Activated CD4-positive, alpha-beta T cell treated with anti-CD3 and anti-CD28 coated beads, Interleukin-2, amount 50 U/mL, for 4 hours (primary cell): ENCODE results near the gene ATR.
"Not testable (repeated sequence)": the region's sequence is repeated elsewhere in the genome, so short reads cannot be mapped to it uniquely, and the experiment has no call there.

ENCODE experiments used
- DNase-seq, 2 experiments: peaks; one replicate each; pipeline ENCODE4 v3.0.0-alpha.2; 2020

ATR gene

DNA sequence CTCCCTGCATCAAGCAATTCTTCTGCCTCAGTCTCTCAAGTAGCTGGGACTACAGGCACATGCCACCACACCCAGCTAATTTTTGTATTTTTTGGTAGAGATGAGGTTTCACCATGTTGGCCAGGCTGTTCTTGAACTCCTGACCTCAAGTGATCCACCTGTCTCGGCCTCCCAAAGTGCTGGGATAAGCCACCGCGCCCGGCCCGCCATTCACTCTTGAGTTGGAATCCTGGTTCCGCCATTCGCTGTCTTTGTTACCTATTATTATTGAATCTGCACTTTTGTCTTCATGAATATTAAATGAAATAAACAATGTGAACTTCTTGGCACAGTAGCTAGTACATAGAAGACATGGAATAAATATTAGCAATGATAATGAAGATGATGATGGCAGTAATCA lies 13.7 kb upstream of the ATR start:
- DNase-seq = not testable (repeated sequence)

DNA sequence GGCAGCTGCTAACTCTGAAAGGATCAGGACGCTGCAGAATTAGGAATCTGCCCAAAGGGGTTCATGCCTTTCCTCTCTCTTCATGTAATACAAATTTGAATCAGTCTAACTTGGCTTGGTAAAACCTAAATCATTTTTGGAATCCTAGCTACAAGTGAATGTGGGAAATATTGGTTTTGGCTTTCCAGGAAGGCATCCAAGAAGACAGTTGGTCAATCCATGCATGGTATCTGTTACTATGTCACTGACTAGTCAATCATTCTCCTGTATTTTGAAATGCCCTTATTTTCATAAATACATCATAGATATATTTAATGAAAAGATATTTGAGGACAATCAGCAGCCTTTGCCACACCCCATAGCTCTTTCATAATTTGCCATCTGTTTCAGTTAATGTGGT lies 10.2 kb upstream of the ATR start:
- no peak for DNase-seq

DNA sequence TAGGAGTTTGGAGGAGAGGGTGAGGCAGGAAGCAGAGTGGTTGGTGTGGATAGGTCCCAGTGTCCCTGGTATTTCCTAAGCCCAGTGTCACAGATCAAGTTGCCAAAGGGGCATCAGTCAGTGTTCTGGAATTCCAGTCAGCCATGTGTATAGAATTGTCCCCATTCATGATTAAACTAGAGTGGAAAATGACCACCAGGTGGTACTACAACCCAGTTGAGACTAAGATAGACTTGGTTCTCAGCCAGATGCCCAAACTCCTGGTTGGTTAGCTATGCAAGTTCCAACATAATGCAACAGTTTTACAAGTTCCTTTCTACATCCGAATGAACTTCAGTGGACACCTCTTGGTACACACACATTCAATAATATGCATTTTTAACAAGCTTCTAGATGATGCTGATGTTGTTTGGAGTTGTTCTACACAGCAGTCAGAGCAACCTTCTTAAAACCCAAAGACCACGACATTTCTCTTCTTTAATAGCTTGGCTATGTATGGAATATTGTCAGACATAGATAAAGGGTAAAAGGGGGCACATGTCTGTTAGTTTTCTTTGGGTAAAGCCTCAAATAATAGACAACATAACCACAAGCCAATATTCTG lies 8.4 kb upstream of the ATR start:
- DNase-seq = no peak

DNA sequence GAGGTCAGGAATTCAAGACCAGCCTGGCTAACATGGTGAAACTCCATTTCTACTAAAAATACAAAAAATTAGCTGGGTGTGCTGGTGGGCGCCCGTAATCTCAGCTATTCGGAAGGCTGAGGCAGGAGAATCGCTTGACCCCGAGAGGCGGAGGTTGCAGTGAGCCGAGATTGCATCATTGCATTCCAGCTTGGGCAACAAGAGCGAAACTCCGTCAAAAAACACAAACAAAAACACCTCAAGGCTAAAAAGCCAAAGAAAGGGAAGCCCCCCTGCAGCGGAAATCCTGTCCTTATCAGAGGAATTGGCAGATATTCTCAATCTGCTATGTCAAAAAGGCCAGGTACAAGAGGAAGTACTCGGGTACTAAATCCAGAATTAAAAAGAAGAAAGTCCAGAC lies 2.5 kb upstream of the ATR start:
- not testable (repeated sequence) for DNase-seq

DNA sequence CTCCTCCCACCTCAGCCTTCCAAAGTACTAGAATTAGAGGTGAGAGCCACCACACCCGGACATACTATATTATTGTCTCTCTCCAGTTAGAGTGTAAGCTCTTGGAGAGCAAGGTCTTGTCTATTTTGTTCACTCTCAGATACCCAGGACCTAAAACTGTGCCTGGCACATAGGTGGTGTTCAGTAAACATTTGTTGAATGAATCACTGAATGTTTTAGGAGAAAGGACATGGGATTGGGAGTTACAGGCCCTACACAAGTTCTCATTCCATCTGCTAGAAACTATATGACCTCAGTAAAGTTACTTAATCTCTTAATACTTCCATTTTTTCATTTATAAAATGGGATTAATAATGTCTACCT lies 1.5 kb upstream of the ATR start:
- no peak for DNase-seq

DNA sequence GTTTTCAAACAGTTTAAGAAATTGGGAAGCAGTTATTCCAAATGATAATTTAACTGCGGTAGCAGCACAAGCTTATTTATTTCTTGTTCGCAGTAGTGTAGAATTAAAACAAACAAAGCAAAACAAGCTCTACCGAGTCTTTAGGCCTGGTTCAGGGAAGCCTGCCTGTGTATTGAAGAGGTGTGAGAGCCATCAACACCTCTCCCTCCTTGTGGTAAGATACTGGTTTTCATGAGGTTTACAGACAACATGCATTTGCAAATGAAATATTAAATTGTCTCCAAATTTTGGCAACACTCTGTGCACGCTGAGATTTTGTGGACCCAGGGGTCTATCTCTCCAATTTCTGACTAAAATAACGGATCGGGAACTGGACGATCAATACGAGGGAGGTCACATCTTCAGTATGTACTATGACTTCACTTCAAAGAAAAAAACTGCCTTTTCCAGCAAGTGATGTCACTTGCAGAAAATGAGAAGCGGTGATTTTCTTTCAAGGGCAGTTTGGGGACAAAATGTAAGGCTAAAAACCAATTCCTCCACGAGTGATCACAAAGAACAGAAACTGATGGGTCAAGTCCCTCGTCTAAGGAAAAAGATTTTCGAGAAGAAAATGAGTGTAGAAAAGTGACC lies 721 bp downstream of the ATR start:
- DNase-seq = no peak

DNA sequence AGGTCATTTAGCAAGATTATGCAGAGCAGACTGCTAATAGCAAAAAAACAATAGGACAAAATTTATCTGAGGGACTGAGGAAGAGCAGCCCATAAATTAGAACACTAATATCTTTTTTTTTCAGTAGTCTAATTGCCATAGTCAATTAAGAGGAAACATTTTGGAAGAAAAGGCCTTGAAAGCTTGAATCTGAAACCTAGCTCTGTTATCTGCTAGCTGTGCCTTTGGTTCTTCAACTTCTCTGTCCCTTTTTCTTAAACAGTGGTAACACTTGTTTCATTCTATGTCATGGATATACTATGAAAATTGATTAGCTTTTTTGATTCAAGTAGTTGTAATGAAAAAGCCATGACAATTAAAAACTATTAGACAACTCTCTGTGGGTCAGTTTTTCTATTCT lies 1.7 kb downstream of the ATR start:
- no peak for DNase-seq

DNA sequence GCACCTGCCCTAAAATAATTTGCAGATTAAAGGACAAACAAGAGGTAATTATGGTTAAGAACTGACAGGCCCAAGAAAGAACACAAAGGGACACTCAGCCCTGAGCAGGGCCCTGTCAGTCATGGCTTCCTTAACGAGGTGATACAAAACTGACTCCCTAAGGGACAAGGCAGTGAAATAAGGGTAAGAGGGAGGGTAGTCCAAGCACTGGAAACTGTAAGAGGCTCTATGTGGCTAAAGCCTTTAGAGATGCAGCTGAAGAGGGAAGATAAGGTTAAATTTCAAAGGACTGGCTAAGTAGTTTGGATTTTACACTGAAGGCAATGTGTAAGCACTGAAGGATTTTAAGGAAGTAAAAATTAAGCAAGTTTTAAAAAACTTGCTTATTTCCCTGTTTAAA lies 3.9 kb downstream of the ATR start:
- DNase-seq = no peak

DNA sequence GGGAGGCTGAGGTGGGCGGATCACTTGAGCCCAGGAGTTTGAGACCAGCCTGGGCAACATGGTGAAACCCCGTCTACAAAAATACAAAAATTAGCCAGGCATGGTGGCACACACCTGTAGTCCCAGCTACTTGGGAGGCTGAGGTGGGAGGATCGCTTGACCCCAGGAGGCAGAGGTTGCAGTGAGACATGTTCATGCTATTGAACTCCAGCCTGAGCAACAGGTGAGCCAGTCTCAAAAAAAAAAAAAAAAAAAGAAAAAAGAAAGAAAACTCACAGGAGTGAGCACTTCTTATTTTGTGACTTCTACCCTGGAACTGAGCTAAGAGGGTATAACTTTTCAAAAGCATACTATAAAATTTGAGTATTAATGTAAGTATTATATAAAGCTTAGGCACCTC lies 4.3 kb downstream of the ATR start:
- DNase-seq = not testable (repeated sequence)

DNA sequence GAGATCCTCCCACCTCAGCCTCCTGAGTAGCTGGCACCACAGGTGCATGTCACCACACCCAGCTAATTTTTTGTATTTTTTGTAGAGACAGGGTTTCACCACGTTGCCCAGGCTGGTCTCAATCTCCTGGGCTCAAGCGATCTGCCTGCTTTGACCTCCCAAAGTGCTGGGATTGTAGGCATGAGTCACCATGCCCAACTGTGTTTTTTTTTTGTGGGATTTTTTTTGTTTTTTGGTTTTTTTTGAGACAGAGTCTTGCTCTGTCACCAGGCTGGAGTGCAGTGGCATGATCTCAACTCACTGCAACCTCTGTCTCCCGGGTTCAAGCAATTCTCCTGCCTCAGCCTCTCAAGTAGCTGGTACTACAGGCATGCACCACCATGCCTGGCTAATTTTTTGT lies 9.1 kb downstream of the ATR start:
- DNase-seq = not testable (repeated sequence)

DNA sequence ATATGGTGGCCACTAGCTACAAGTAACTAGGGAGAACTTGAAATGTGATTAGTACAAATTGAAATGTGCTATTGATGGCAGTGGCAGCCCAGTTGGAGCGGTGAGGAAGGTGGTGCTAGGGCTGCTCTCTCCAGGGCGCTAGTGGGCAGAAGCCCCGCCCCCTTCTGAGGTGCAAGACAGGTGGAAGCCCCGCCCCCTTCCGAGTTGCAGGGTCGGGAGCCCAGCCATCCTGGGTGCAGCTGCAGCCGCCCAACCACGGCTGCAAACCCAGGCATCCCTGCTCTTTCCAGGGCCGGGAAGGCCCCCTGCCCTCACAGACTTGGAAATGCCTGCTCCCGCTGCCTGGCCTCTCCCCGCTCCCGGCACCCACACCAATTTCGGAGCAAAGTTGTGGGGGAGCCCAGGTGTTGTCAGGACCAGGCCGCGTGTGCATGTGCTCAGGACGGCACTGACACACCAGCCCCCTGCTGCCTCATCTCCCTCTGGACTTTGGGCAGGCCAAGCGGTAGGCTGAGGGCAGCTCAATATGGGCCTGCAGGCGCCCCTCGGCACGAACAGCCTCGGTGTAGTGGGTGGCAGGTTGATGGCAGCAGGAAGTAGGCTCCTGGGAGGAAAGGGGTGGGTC lies 10.0 kb downstream of the ATR start:
- DNase-seq = no peak

DNA sequence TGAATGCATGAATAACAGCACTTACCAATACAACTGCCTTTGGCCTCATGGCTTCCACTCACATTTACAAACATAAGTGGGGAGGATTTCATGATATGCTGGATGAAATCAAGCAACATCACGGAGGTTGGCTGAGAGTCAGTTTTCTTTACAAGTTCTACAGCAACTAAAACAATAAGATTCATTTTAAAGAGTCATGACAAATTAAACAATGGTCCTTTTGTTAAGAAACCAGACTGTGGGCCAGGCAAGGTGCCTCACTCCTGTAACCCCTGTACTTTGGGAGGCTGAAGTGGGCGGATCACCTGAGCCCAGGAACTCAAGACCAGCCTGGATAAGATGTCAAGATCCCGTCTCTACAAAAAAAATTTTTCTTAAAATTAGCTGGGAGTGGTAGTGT lies 12.4 kb downstream of the ATR start:
- no peak for DNase-seq

DNA sequence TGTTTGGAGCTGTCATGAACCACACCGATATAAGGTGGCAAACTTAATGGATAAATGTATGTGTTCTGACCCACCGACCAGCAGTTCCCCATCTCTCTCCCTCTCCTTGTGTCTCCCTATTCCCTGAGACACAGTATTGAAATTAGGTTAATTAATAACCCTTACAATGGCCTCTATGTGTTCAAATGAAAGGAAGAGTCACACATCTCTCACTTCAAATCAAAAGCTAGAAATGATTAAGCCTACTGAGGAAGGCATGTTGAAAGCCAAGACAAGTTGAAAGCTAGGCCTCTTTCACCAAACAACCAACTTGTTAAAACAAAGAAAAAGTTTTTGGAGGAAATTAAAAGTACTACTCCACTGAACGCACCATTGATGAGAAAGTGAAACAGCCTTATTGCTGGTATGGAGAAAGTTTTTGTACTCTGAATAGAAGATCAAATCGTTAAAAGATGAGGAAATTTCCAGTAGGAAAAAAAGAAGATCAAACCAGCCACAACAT lies 15.0 kb downstream of the ATR start:
- DNase-seq = no peak

DNA sequence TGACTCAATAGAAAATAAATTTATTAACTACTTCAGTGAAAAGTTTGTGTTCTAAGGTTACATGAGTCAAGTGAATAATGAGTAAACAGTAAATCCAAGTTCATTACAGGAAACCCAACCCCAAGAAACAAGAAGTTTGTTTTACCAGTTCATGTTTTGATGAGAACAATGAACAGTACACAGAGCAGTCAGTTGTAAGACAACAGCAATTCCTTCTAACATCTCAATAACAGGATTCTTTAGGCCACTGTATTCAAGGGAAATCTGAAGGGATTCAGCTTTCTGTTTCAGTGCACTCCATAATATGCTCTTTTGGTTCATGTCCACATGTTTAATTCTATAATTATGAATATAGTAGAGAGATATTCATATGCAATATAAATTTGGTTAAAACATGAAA lies 18.4 kb downstream of the ATR start:
- no peak for DNase-seq

DNA sequence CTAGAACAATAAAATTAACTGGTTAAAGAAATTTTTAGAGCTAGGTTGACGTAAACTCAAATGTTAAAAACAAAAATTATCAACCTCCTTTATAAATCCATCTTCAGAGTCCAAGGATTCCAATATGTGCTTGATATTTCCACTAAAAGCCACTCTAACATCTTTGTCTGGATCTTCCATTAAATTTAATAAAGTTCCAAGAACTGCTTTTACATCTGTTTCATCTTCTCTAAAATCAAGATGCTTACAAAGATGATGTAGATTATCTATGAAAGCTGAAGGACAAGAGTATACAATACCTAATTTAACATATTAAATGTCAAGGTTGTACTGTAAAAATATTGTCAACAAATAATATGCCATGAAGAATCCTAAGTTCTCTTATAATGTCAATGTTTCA lies 24.8 kb downstream of the ATR start:
- DNase-seq = no peak

DNA sequence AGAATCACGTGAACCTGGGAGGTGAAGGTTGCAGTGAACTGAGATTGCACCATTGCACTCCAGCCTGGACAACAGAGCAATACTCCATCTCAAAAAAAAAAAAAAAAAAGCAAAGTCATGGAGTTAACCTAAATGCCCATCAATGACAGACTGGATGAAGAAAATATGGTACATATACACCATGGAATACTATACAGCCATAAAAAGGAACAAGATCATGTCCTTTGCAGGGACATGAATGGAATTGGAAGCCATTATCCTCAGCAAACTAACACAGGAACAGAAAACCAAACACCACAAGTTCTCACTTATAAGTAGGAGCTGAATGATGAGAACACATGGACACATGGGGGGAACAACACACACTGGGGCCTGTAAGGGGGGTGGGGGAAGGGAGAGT lies 26.0 kb downstream of the ATR start:
- not testable (repeated sequence) for DNase-seq

DNA sequence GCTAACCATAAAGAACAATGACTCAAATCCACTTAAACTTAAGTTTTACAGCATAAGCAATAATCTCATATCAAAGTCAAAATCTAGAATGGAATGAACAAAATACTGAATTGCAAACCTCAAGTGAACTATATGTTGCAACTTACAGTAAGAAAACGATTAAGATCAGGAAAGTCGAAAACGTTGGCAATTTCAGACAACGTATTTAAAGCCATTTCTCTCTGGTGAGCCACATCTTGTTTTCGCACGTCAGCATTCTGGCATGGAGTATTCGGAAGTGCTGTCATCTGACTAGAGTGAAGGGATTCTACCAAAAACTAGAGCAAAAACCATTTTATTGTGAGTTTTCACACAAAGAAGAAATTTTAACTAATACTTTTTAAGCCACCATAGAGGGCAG lies 28.5 kb downstream of the ATR start:
- DNase-seq = no peak

DNA sequence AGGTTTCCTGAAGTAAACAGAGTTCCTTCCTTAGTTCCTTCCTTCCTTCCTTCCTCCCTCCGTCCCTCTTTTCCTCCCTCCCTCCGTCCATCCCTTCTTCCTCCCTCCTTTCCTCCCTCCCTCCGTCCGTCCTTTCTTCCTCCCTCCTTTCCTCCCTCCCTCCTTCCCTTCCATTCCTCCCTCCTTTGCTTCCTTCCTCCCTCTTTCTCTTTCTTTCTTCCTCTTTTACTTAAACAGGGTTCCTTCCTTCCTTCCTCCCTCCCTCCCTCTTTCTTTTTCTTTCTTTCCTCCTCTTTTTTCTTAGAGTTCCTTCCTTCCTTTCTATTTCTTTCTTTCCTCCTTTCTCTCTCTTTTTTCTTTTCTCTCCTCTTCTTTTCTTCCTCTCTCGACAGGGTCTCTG lies 35.2 kb downstream of the ATR start:
- DNase-seq = no peak

DNA sequence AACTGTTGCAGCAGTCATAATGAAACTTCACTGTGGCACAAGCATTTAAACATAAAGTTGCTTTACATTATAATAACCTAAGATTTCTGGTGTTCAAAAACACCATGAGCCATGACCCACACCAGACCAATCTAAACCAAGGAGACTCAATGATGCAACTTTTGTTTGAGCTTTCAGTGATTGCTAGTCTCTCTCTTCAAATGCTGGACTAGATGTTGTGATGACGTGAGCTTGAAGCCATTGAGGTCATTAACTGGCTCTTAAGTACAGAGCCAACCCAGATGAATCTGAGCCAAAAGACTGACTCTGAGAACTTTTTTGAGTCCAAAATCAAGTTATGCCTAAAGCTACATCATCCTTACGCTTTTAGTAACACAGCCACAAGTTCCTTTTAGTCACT lies 36.5 kb downstream of the ATR start:
- no peak for DNase-seq

DNA sequence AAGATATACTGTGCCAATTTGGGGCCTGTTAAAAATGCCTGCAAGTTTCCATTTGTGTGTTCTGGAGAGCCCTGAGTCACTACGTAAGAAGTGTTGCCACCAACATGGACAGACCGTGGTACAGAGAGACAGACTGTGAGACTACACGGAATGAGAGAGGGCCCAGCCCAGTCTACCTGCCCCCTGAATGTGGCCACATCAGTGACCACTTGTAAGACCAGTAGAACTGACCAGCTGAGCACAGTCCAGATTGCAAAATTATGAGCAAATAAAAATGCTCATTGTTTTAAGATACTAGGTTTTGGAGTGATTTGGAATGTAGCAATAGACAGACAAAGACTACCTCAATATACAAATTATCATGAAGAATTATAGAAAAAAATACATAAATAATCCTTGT lies 42.0 kb downstream of the ATR start:
- DNase-seq = no peak

DNA sequence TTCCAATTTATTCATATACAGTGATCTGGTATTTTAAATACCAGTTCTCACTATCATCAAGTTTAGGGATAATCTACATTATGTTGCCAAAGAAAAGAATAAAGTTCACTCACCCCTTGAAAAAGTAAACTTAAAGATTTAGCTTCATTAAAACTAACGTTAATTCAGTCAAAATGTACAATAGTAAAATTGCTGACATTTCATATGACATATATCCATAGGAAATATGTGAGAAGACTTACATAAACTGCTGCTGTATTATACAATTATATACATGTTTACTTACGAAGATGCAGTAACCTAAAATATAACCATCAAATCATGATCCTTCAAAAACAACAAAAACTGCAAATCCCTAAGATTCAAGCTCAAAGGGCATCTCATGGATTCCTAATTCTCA lies 44.0 kb downstream of the ATR start:
- no peak for DNase-seq

DNA sequence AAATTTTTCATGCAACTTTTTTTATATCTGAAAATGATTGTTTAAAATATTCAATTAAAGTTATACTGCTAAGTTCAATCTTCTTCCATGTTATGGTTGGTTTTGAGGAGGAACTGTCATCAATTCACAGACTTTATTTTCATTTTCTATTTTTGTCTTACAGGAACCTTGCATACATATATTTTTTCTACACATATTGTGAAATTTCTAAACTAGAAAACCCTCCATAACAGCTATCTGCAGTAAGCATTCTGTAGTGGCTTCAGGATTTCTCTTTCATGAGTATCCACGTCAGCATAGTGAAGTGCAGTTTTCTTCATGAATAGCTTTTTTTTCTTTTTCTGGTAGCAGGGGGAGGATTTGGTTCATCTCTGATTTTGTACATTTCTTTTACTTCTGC lies 48.2 kb downstream of the ATR start:
- no peak for DNase-seq

DNA sequence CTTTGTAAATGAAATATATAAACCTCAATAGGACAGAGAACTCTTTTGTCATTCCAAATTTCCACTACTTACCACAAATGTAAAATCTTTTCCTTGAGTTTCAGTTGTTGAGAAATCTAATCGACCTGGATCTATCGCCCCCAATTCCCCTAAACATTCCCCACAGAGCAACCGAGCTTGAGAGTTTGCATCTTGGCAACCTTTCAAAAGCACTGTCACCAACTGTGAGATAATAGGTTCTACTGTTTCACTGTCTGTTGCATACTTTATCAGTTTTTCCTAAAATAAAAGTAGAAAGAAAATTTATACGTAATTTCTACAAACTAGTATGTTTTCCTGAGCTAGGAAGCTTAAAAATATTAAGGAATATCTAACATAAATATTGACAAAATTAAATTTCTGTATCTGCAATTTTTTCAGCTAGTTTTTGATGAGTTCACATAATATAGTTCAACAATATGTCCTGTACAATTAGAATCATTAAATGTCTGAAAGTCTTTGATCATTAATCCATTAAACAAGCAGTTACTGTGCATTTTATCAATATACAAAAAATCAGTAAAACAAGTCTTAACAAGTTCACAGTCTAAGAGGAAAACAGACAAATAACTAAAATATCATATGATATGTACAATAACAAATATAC lies 54.5 kb downstream of the ATR start:
- DNase-seq = no peak

DNA sequence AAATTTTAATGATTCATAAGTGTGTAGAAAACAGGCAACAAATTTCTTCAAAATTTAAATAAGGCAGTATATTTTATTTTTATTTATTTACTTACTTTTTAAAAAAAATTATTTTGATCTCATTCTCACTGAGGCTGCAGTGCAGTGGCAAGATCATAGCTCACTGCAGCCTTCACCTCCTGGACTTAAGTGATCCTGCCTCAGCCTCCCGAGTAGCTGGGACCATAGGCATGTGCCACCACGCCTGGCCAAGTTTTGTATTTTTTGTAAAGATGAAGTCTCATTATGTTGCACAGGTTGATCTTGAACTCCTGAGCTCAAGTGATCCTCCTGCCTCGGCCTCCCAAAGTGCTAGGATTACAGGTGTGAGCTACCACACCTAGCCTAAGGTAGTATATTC lies 69.5 kb downstream of the ATR start:
- DNase-seq = no peak
